ENCODE results near the gene C14orf119.

The C14orf119 gene

GRCh38 chr14:23141706-23142444 lies 46.6 kb downstream of the C14orf119 start:
- no peak for TF ChIP-seq CTCF (IDR thresholded peaks at IDR 0.05; ENCODE audit: low read depth, low read length, missing control alignments)
- H3K4me3 ChIP-seq (replicated peaks; ENCODE audit: low read depth, low read length): no peak overlapping the region
- DNase-seq (ENCODE audit: extremely low read depth, low read depth): no peak

- no peak for TF ChIP-seq CTCF (IDR thresholded peaks at IDR 0.05; ENCODE audit: low read depth, low read length, missing control alignments)
- H3K4me3 ChIP-seq (replicated peaks; ENCODE audit: low read depth, low read length): no peak overlapping the region
- DNase-seq (ENCODE audit: extremely low read depth, low read depth): no peak
Observed at GRCh38 chr14:23142826-23143225, 47.5 kb downstream of the C14orf119 start.

GRCh38 chr14:23143911-23144310 lies 48.6 kb downstream of the C14orf119 start:
- H3K4me3 ChIP-seq (replicated peaks; ENCODE audit: low read depth, low read length): no peak overlapping the region
- no peak for DNase-seq (ENCODE audit: extremely low read depth, low read depth)
- no peak for TF ChIP-seq CTCF (IDR thresholded peaks at IDR 0.05; ENCODE audit: low read depth, low read length, missing control alignments)

GRCh38 chr14:23145794-23146350 lies 50.6 kb downstream of the C14orf119 start:
- TF ChIP-seq CTCF (IDR thresholded peaks at IDR 0.05; ENCODE audit: low read depth, low read length, missing control alignments): no peak
- no peak for DNase-seq (ENCODE audit: extremely low read depth, low read depth)
- no peak overlapping the region for H3K4me3 ChIP-seq (replicated peaks; ENCODE audit: low read depth, low read length)

GRCh38 chr14:23146351-23146910 lies 51.1 kb downstream of the C14orf119 start:
- TF ChIP-seq CTCF (IDR thresholded peaks at IDR 0.05; ENCODE audit: low read depth, low read length, missing control alignments): no peak
- H3K4me3 ChIP-seq (replicated peaks; ENCODE audit: low read depth, low read length): no peak overlapping the region
- DNase-seq (ENCODE audit: extremely low read depth, low read depth): no peak

- TF ChIP-seq CTCF (IDR thresholded peaks at IDR 0.05; ENCODE audit: low read depth, low read length, missing control alignments): no peak
- H3K4me3 ChIP-seq (replicated peaks; ENCODE audit: low read depth, low read length): no peak overlapping the region
- DNase-seq (ENCODE audit: extremely low read depth, low read depth): no peak
Observed at GRCh38 chr14:23146980-23147379, 51.7 kb downstream of the C14orf119 start.
